ENCODE data around the gene UNC5C. TPM values are rescaled to one million over a fixed set of nuclear protein-coding genes. Genes with fewer than 3 reads are reported as not detected.

UNC5C gene
- total and polyA plus RNA-seq, 3 donors from 2014 or later = 6.8 to 22.8 (median 20.5) TPM

- no peaks in the 10 kb centered on the region for H3K9me3 ChIP-seq
- TF ChIP-seq POLR2A (IDR thresholded peaks at IDR 0.05) = no peak
- TF ChIP-seq CTCF (IDR thresholded peaks at IDR 0.05) = no peak
- H3K36me3 ChIP-seq (ENCODE audit: low read depth, missing control alignments) = no peaks in the 10 kb centered on the region
- no peaks in the 10 kb centered on the region for H3K27me3 ChIP-seq
- 100% methylated on average over 1 of the region's 1 CpG for WGBS, 2 donors
- H3K27ac ChIP-seq = no peak overlapping the region
- intact Hi-C loops (cut with DNase I; ENCODE audit: low total_unique reads) = no loop called here
- no peak for DNase-seq
- no peaks in the 10 kb centered on the region for H3K4me1 ChIP-seq
- H3K4me3 ChIP-seq = no peak overlapping the region
Observed at GRCh38 chr4:95288552-95288951, 260.2 kb downstream of the UNC5C start.

- no peak overlapping the region for H3K4me3 ChIP-seq
- DNase-seq = no peak
- H3K9me3 ChIP-seq = no peaks in the 10 kb centered on the region
- H3K36me3 ChIP-seq (ENCODE audit: low read depth, missing control alignments) = no peaks in the 10 kb centered on the region
- no peaks in the 10 kb centered on the region for H3K27me3 ChIP-seq
- WGBS, 2 donors = 91 to 96% methylated on average over 2 of the region's 2 CpGs
- H3K27ac ChIP-seq = no peak overlapping the region
- H3K4me1 ChIP-seq = no peaks in the 10 kb centered on the region
- TF ChIP-seq POLR2A (IDR thresholded peaks at IDR 0.05) (no peak), CTCF (IDR thresholded peaks at IDR 0.05) (no peak)
- intact Hi-C loops (cut with DNase I; ENCODE audit: low total_unique reads) = no loop called here
Observed at GRCh38 chr4:95285797-95286196, 263.0 kb downstream of the UNC5C start.

GRCh38 chr4:95284655-95285054 lies 264.1 kb downstream of the UNC5C start:
- Histone ChIP-seq H3K9me3 (no peaks in the 10 kb centered on the region), H3K4me1 (no peaks in the 10 kb centered on the region), H3K36me3 (ENCODE audit: low read depth, missing control alignments) (no peaks in the 10 kb centered on the region), H3K27me3 (no peaks in the 10 kb centered on the region), H3K4me3 (no peak overlapping the region), H3K27ac (no peak overlapping the region)
- 88 to 94% methylated on average over 1 of the region's 1 CpG for WGBS, 2 donors
- intact Hi-C loops (cut with DNase I; ENCODE audit: low total_unique reads) = no loop called here
- DNase-seq = no peak
- TF ChIP-seq POLR2A (IDR thresholded peaks at IDR 0.05) (no peak), CTCF (IDR thresholded peaks at IDR 0.05) (no peak)

- Histone ChIP-seq H3K9me3 (no peaks in the 10 kb centered on the region), H3K27me3 (no peaks in the 10 kb centered on the region), H3K27ac (no peak overlapping the region), H3K36me3 (ENCODE audit: low read depth, missing control alignments) (no peaks in the 10 kb centered on the region), H3K4me3 (no peak overlapping the region), H3K4me1 (no peaks in the 10 kb centered on the region)
- WGBS, 2 donors = 55 to 57% methylated on average over 10 of the region's 10 CpGs
- intact Hi-C loops (cut with DNase I; ENCODE audit: low total_unique reads) = no loop called here
- TF ChIP-seq POLR2A (IDR thresholded peaks at IDR 0.05) (no peak), CTCF (IDR thresholded peaks at IDR 0.05) (no peak)
- no peak for DNase-seq
Observed at GRCh38 chr4:95283320-95283719, 265.5 kb downstream of the UNC5C start.

- Histone ChIP-seq H3K27ac (no peak overlapping the region), H3K36me3 (ENCODE audit: low read depth, missing control alignments) (no peaks in the 10 kb centered on the region), H3K4me3 (no peak overlapping the region), H3K27me3 (no peaks in the 10 kb centered on the region), H3K4me1 (peaks cover 3% of the 10 kb centered on the region), H3K9me3 (no peaks in the 10 kb centered on the region)
- WGBS, 2 donors = 82 to 84% methylated on average over 3 of the region's 3 CpGs
- intact Hi-C loops (cut with DNase I; ENCODE audit: low total_unique reads) = no loop called here
- TF ChIP-seq POLR2A (IDR thresholded peaks at IDR 0.05) = no peak
- no peak for TF ChIP-seq CTCF (IDR thresholded peaks at IDR 0.05)
- no peak for DNase-seq
Observed at GRCh38 chr4:95272797-95273196, 276.0 kb downstream of the UNC5C start.
